A549 (cell line): ENCODE measurements around the gene IRF8.

Experiments used
- CBX8 ChIP-seq: fragments of 200-600 bp; sonication (generic); IDR thresholded peaks from 2 replicates; pipeline ENCODE4 v1.6.1; 2016
- CHD4 ChIP-seq: fragments of 200-600 bp; sonication (generic); IDR thresholded peaks from 2 replicates; pipeline ENCODE4 v1.6.1; 2016; ENCODE audit warnings: antibody characterized with exemption, mild to moderate bottlenecking, borderline replicate concordance
- CTCF ChIP-seq: fragments of >200 bp; sonication (Bioruptor Twin); formaldehyde crosslinking; IDR thresholded peaks from 3 replicates; pipeline ENCODE4 v1.5.1; 2016
- EP300 ChIP-seq, 2 experiments: fragments of >200 bp; sonication (Bioruptor Twin); formaldehyde crosslinking; IDR thresholded peaks; 2 replicates in 1 of 2; 3 replicates in 1 of 2; pipeline ENCODE4 v1.6.1; 2016 to 2017
- POLR2A ChIP-seq: IDR thresholded peaks from 2 replicates; pipeline ENCODE4 v1.6.1; 2012; ENCODE audit warnings: mild to moderate bottlenecking, low read length
- POLR2AphosphoS2 ChIP-seq: conservative IDR thresholded peaks from 2 replicates; pipeline ENCODE4 v1.6.1; 2012; ENCODE audit warnings: low read length, improper control_type of control experiment, inconsistent platforms
- REST ChIP-seq: fragments of 200-600 bp; sonication (generic); IDR thresholded peaks from 2 replicates; pipeline ENCODE4 v1.6.1; 2016; ENCODE audit warnings: antibody characterized with exemption, mild to moderate bottlenecking, moderate library complexity
- RNF2 ChIP-seq: fragments of 200-600 bp; sonication (generic); IDR thresholded peaks from 2 replicates; pipeline ENCODE4 v1.6.1; 2016; ENCODE audit warnings: low read depth, mild to moderate bottlenecking, antibody characterized with exemption, moderate library complexity, borderline replicate concordance
- SREBF2 ChIP-seq: fragments of 450-650 bp; IDR thresholded peaks from 2 replicates; pipeline ENCODE4 v1.6.1; 2014; ENCODE audit warnings: mild to moderate bottlenecking, moderate library complexity

GRCh38 chr16:85967111-85967510, 68.1 kb downstream of the IRF8 start:
- no peak for TF ChIP-seq POLR2A
- no peak for TF ChIP-seq RNF2
- TF ChIP-seq EP300 (IDR thresholded peaks at IDR 0.05) = no peak
- TF ChIP-seq CTCF = no peak
- TF ChIP-seq SREBF2 = no peak
- TF ChIP-seq CHD4 = no peak
- TF ChIP-seq POLR2AphosphoS2 = no peak
- TF ChIP-seq CBX8 = no peak
- no peak for TF ChIP-seq REST
